Activated T-helper 9 cell treated with anti-CD3 and anti-CD28 coated beads, Interleukin-2, amount 50 U/mL, for 16 hours (primary cell): ENCODE results near the gene SDK2.

Experiments
- DNase-seq: peaks from one replicate; pipeline ENCODE4 v3.0.0-alpha.2; 2020; ENCODE audit warnings: low read depth

Gene SDK2

GRCh38 chr17:73609758-73610157 is 34.5 kb downstream of the SDK2 start:
- no peak for DNase-seq

- no peak for DNase-seq
These were observed 35.2 kb downstream of the SDK2 start for GRCh38 chr17:73609060-73609459.

DNA sequence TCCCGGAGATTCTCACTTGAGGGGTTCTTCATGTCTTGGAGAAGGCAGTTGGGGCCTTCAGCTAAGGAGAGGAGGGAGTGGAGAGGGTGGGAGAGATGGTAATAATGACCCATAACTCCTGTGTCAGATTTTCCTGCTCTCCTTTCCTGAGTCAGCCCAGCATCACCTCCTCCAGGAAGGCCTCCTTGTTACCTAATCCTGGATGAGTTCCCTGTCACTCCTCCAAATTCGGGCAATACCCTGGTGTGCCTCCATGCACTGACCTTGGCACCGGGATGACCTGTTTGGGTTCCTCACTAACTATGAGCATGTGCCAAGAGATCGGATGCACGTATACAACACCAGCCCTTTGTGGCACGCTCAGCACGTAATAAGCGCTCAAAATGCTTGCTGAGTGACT is 38.8 kb downstream of the SDK2 start:
- no peak for DNase-seq

DNA sequence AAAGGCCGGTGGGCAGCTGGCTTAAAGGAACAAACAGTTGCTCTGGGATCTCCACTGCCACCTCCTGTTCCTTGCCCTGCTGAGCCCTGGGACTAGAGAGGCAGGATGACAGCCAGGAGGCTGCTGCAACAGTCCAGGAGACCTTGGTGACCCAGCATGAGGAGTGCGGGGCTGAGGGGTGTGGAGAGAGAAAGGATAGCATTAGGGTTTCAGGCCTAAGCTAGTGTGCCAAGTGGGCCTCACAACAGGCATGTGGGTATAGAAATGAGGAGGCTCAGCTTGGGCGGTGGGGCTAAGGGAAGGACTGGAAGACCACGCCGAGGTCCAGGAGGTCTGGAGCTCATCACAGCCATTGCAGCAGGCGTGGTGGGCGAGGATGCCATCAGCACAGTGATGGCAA is 39.8 kb downstream of the SDK2 start:
- DNase-seq: no peak

DNA sequence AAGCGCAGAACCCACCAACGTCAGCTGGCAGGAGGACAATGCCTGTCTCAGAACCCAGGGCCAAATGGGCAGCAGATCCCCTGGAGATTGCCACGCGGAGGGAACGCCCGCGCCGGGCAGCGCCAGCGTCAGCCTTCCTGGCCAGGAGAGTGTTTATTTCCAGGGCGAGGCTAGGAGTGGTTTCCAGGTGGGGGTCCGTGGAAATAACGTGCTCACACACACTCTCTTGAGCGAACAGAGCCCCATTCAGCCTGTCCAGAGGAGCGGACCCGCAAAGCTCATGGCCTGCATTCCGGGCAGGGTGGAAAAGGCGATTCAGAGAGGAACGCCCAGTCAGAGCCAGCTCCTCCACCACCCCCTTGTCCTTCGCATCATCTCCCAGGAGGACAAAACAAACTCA is 40.3 kb downstream of the SDK2 start:
- no peak for DNase-seq

DNA sequence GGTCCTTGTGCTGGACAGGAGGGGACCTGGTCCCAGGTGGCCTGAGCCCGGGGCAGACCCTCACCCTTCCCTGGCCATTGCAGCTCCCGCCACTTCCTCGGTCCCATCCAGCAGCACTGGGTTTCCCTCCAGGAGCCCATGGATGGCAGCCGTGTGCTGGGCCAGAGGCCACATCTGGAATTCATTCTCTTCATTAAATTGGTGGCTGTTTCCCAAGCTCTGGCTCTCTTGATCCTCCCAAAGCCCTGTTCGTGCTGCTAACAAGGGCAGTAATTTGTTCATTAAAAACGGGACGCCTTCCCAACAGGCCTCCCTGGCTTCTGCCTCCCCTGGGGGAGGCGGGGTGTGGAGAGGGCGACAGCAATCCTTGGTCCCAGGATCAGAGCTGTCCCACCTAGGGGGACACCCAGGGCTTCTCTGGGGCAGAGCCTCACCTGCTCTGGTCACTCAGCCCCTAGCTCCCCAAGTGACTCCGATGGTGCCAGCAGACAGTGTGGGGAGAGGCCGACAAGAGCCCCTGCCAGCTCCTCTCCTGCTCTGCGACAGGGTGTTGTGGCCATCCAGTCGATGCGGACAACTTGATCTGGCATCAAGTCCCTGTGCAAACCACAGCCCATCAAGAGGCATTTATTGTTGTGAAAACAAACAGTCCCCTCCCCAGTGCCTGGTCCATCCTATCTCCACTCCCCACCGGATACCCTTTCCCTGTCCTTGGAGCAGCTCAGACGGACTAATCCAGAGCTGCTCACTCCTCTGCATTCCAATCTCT is 44.0 kb downstream of the SDK2 start:
- DNase-seq: no peak

- no peak for DNase-seq
These were observed 44.6 kb downstream of the SDK2 start for GRCh38 chr17:73599599-73599998.

DNA sequence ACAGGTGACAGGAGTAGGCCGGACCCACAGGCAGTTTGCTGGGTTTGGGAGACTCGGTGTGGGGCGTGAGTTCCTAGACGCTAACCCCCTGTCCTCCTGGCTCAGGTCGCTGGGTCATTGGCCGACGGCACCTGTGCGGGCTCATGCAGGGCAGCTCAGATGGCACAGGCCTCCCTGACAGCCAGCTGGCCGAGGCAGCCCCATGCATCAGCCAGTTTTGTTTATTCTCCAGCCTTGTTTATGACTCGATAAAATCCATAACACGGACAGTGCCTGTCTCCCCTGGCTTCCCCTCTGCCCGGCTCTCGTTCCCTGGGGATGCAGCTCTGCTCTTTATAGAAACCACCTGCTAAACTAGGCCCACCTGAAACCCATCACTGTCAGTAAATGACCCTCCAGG is 46.0 kb downstream of the SDK2 start:
- DNase-seq: no peak

GRCh38 chr17:73595931-73596330 is 48.3 kb downstream of the SDK2 start:
- DNase-seq: no peak

GRCh38 chr17:73595479-73595878 is 48.8 kb downstream of the SDK2 start:
- DNase-seq: no peak

DNA sequence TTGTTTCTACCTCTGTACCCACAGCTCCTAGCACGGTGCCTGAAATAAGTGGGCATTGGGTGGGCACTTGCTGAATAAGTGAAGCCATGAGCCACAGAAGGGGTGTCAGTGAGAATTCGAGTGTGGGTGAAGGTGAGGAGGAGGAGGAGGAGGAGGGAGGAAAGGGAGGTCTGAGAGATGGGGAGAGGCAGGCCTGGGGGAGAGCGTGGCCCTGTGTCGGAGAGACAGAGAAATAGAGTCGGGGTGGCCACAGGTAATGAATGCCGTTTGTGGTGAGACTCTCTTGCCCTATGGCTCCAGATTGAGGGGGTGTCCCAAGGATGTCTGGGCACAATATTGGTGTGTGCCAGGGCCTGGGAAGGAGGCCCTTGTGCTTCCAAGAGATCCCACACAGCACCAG is 49.2 kb downstream of the SDK2 start:
- no peak for DNase-seq

DNA sequence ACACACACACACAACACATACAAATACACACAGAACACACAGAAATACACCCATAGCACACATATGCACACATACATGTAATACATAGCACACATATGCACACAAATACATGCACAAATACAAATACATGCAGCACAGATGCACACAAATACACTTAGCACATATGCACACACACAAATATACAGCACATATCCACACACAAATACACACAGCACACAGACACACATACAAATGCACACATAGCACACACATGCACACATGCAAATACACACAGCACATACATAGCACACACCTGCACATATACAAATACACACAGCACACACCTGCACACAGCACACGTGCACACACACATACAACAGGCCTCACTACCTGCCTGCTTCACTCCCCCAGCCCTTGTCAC is 49.6 kb downstream of the SDK2 start:
- no peak for DNase-seq

GRCh38 chr17:73594025-73594424 is 50.2 kb downstream of the SDK2 start:
- DNase-seq: no peak

- DNase-seq: no peak
These were observed 50.8 kb downstream of the SDK2 start for GRCh38 chr17:73593249-73593965.

DNA sequence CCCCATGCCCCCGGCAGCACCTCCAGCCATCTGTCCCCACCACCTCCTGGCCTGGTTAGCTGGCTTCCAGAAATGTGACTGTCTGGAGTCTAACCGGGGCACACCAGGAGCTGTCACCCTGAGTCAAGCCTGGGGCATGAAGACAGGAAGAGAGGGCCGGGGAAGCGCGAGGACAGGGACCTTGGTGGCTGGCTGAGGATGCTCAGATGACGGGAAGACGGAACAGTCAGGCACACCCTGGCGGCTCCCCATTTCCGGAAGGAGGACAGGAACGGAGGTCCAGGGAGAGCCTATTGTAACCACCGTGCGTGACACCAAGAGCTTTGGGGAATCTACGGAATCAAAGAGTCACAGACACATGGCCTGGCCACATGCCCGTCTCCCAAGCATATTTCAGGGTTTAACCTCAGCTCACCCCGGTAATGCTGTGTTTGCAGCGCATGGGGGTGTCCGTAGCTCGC is 51.7 kb downstream of the SDK2 start:
- no peak for DNase-seq

DNA sequence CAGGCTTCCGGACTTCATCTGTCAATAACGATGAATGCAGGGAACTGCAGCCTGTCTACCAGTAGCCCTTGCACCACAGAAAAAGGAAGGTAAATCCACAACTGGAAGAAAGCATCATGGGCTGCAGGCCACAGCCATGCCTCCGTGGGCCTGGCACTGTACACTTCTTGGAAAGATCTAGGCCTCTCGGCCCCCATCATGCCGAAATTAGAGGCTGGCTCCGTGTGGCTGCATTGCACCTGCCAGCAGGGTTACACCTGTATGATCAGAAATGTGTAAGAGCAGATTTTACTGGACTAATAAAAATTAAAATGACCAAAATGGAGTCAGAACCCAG is 52.2 kb downstream of the SDK2 start:
- no peak for DNase-seq

DNA sequence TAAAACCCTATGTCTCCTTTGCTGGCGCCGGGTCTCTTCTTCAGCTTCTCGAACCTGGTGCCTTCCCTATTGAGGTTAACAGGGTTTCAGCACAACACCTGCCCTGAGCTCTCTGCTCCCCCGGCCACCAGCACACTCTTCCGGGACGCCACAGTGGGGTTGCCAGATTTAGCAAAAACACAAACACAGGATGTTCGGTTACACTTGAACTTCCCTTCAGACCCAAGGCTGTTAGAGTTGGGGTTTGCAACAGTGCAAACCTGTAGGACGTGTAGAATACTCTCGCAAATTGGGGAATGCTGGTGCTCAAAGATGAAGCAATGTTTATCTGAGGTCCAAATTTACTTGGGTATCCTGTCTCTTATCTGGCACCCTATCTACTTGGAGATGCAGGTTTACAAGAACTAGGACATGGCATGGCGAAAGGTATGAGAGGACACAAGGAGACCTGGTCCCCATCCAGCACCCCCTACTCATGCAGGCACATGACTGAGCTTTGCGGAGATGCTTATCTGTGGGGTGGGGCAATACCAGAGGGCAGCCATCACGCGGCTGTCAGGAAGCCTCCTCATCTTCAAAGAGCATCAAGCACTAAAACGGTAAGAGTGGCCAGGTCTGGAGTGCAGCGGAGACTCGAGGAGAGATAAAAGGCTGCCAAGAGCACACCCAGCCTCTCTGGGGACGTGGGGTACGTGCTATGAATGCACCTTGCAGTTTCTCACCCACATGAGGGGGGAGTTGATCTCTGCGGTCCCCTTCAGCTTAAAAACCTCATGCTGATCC is 52.8 kb downstream of the SDK2 start:
- no peak for DNase-seq

- DNase-seq: no peak
These were observed 54.8 kb downstream of the SDK2 start for GRCh38 chr17:73589363-73589980.

DNA sequence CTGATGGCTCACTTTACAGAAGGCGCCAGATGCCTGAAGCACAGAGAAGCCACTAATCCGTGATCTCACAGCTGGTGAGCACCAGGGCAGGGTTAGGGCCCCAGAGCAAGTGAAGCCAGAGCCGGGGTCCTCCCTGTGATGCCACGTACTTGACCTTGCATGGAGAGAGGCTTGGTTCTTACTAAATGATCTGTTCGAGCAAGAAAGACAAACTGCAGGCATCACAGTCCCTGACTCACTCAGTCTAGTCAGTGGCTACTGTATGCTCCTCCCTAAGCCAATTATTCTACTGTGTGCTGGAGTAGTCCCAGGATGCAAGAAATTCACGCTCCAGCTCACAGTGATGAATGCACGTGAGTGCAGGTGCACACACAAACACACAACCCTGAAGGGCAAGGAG is 55.4 kb downstream of the SDK2 start:
- no peak for DNase-seq

DNA sequence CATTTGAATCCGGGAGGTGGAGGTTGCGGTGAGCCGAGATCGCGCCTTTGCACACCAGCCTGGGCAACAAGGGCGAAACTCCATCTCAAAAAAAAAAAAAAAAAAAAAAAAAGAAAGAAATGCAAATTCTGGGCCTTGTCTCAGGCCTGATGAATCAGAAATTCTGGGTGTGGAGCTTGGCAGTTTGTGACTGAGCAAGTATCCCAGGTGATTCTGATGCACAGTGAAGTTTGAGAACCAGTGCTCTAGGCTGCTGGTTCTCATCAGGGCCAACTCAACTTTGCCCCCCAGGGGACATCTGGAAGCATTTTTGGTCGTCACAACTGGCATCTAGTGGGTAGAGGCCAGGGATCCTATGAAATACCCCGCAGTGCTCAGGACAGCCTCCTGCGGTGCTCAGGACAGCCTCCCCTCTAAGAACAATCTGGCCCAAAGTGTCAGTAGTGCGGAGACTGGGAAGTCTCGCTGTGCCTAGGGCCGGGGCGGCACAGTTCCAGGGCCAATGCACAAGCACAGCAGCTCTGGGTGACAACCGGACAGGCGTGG is 55.9 kb downstream of the SDK2 start:
- DNase-seq: no peak

DNA sequence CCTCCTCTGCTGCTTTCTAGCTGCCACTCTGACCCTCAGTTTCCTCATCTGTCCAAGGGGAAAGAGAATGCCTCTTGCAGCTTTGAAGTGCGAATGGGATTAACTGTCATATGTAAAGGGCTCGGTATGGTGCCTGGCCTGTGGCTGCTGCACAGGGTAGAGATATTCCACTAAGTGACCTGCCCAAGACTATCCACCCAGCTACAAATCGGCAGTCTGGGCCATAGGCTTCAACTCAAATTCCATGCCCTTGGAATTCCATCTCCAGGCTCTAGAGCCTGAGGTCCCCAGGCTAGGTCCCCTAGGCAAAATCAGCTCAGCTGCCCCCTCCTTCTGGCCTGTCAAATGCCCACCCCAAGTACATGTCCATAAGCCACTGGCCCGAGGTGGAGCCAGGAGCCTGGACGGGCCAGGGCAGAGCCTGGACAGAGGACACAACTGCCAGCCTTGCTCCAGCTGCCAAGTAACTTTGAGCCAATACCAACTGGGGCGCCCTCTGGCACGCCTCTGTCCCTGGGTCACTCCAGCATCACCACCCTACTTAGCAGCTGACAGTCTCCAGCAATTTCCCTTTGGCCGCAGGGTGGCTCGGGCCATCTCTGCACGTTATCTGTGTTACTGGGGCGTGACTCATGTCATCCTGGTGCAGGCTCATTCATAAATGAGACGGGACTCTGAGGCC is 57.2 kb downstream of the SDK2 start:
- no peak for DNase-seq
